ENCODE data around the gene ZCWPW1.

DNA sequence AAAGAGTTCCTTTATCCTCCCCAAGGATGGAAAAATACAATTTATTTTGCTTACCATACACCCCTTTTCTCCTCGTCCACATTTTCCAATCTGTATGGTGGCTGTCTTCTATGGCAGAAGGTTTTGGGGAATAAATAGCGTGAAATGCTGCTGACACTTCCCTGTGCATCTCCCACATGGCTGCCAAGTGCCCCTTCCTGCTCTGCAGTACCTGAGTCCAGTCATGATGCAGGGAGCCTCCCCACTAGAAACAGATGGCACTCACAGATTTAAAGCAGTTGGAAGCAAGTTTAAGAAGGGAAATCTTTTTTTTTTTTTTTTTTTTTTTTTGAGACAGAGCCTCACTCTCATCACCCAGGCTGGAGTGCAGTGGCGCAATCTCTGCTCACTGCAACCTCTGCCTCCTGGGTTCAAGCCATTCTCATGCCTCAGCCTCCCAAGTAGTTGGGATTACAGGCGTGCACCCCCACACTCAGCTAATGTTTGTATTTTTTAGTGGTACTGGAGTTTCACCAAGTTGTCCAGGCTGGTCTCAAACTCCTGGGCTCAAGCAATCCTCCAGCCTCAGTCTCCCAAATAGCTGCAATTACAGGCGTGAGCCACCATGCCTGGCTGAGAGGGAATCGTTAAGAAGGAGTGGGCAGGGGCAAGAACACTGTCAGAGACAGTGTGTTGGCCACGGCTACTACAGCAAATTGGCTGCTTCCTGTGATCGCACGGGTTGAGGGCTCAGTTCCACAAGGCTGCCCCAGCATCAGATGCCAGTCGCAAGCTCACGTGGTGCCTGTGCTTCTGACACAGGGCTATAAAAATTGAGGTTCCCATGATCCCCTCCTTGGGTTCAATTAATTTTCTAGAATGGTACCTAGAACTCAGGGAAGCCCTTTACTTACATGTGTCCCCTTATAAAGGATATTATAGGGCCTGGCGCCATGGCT, 60.6 kb downstream of the ZCWPW1 start:
- no peak for TF ChIP-seq CTCF (IDR thresholded peaks at IDR 0.05)
- no peak for TF ChIP-seq POLR2A (IDR thresholded peaks at IDR 0.05)

All from prostate gland (tissue), 2 donors.